GM19099 (cell line): ENCODE data around the gene ARHGEF17.

Experiments
- POLR2A ChIP-seq: IDR thresholded peaks from 3 replicates; pipeline ENCODE4 v1.6.1; 2011; ENCODE audit warnings: low read depth; ENCODE audit not compliant: insufficient read length; ENCODE audit errors: extremely low read depth

Gene ARHGEF17

GRCh38 chr11:73297231-73297590 is 10.9 kb upstream of the ARHGEF17 start:
- TF ChIP-seq POLR2A = no peak

GRCh38 chr11:73297702-73298101 is 10.4 kb upstream of the ARHGEF17 start:
- TF ChIP-seq POLR2A = no peak

- no peak for TF ChIP-seq POLR2A
Measured at GRCh38 chr11:73298233-73298632, 9.8 kb upstream of the ARHGEF17 start.

GRCh38 chr11:73299751-73300150 is 8.3 kb upstream of the ARHGEF17 start:
- TF ChIP-seq POLR2A = no peak

- TF ChIP-seq POLR2A = no peak
Measured at GRCh38 chr11:73306069-73306841, 1.8 kb upstream of the ARHGEF17 start.

- TF ChIP-seq POLR2A = no peak
Measured at GRCh38 chr11:73306977-73307322, 1.1 kb upstream of the ARHGEF17 start.

GRCh38 chr11:73307323-73308002 is 613 bp upstream of the ARHGEF17 start:
- TF ChIP-seq POLR2A = peak; percentile 75

- no peak for TF ChIP-seq POLR2A
Measured at GRCh38 chr11:73308961-73309919, 1.2 kb downstream of the ARHGEF17 start.

- TF ChIP-seq POLR2A = no peak
Measured at GRCh38 chr11:73310076-73310475, 2.0 kb downstream of the ARHGEF17 start.

GRCh38 chr11:73310661-73311393 is 2.8 kb downstream of the ARHGEF17 start:
- TF ChIP-seq POLR2A = no peak

- no peak for TF ChIP-seq POLR2A
Measured at GRCh38 chr11:73311394-73311869, 3.4 kb downstream of the ARHGEF17 start.

- TF ChIP-seq POLR2A = no peak
Measured at GRCh38 chr11:73312036-73312435, 4.0 kb downstream of the ARHGEF17 start.

- TF ChIP-seq POLR2A = no peak
Measured at GRCh38 chr11:73312851-73313327, 4.8 kb downstream of the ARHGEF17 start.

- TF ChIP-seq POLR2A = no peak
Measured at GRCh38 chr11:73313652-73314051, 5.6 kb downstream of the ARHGEF17 start.
